Adrenal gland (tissue), 12 donors: ENCODE data around the gene UNC45A. TPM values are rescaled to one million over a fixed set of nuclear protein-coding genes. Genes with fewer than 3 reads are reported as not detected.

Experiments
- DNase-seq, 7 donors: peaks; one replicate each; pipeline ENCODE4 v3.0.0-alpha.2; 2019 to 2020
- H3K27ac ChIP-seq, 5 donors: fragments of 200-600 bp; sonication (generic) in 4 of 5; 1 replicate in 3 of 5; 2 replicates in 2 of 5; pipeline versions ENCODE4 v1.5.1 to v1.8.0; 2016 to 2020; ENCODE audit warnings: mild to moderate bottlenecking in 1 of 5
- H3K27me3 ChIP-seq: fragments of 200-600 bp; 2 replicates; pipeline ENCODE4 v1.8.0; 2021
- H3K36me3 ChIP-seq, 2 donors: fragments of 200-600 bp; replicated peaks in 1 of 2; 1 replicate in 1 of 2; 2 replicates in 1 of 2; pipeline versions ENCODE4 v1.5.1 to v1.8.0; 2018 to 2022
- H3K4me1 ChIP-seq, 2 donors: fragments of 200-600 bp; replicated peaks in 1 of 2; 1 replicate in 1 of 2; 2 replicates in 1 of 2; pipeline versions ENCODE4 v1.5.1 to v1.8.0; 2018 to 2021
- H3K4me3 ChIP-seq, 4 donors: fragments of 200-600 bp; sonication (generic) in 3 of 4; one replicate each; pipeline ENCODE4 v1.5.1; 2016 to 2018
- H3K9me3 ChIP-seq, 3 donors: fragments of 200-600 bp; sonication (generic) in 1 of 3; replicated peaks in 1 of 3; 1 replicate in 2 of 3; 2 replicates in 1 of 3; pipeline versions ENCODE4 v1.5.1 to v1.8.0; 2016 to 2021
- POLR2A ChIP-seq, 2 donors: fragments of 450-650 bp; IDR thresholded peaks; one replicate each; pipeline ENCODE4 v1.6.1; 2017; ENCODE audit warnings: antibody characterized with exemption in 2 of 2, mild to moderate bottlenecking in 2 of 2, moderate library complexity in 1 of 2
- WGBS, 4 donors: extraction: QIAGEN DNeasy Blood & Tissue Kit in 2 of 4; methylation state at CpG; one replicate each; pipeline versions ENCODE4 v1.1.5 to v1.1.7; 2013 to 2017; 5-methylcytosine and 5-hydroxymethylcytosine counted together
- intact Hi-C, 2 donors: fragments of 100-400 bp; cut with DNase I; formaldehyde crosslinking; loops; one replicate each; pipeline versions ENCODE4 v1.14.1 to v1.15.0; 2022 to 2023
- polyA plus RNA-seq, 3 donors: library from polyadenylated mRNA; stranded (reverse); fragments of 200-250 nt in 2 of 3; fragments of 350-450 nt in 1 of 3; fragmentation: Illumina TruSeq in 1 of 3; extraction: RNeasy Lipid Tissue Mini Kit (QIAGEN cat#74804) in 1 of 3; gene quantifications; one replicate each; pipeline ENCODE4 v1.2.3, GENCODE V29; 2013 to 2014
- total RNA-seq, 9 donors: library from RNA; depleted of rRNA in 4 of 9; stranded (reverse); fragments of >200 nt in 4 of 9; fragments of 120-200 nt in 1 of 9; fragmentation: NEBNext Ultra II Directional in 1 of 9; extraction: Animal tissue kit (Norgen Biotek cat#: 25700) in 1 of 9; gene quantifications; one replicate each; pipeline versions ENCODE4 v1.1.0 to v1.2.4, GENCODE V29; 2013 to 2023
- TF ChIP-seq, protein P1 (sequence below), 6 experiments: fragments of 450-650 bp in 4 of 6; fragments of 200-600 bp in 2 of 6; sonication (generic) in 1 of 6; IDR thresholded peaks; 1 replicate in 5 of 6; 2 replicates in 1 of 6; pipeline versions ENCODE4 v1.5.1 to v1.8.0; 2016 to 2021; ENCODE audit warnings: antibody characterized with exemption in 6 of 6, mild to moderate bottlenecking in 2 of 6, moderate library complexity in 1 of 6
- donor health status: healthy with polysubstance abuse.
- donor health status: Bipolar disorder and iron deficiency.
- donor health status: DM: yes; HTN: yes; CAD: no.
- donor health status: DM: no; HTN: no; CAD: no.
- donor health status: DM: no; HTN: no; CAD: no.
- donor health status: DM: yes; HTN: yes; CAD: no.

UNC45A gene
- total and polyA plus RNA-seq, 12 donors: 28.1 to 114 (median 64.7) TPM

DNA sequence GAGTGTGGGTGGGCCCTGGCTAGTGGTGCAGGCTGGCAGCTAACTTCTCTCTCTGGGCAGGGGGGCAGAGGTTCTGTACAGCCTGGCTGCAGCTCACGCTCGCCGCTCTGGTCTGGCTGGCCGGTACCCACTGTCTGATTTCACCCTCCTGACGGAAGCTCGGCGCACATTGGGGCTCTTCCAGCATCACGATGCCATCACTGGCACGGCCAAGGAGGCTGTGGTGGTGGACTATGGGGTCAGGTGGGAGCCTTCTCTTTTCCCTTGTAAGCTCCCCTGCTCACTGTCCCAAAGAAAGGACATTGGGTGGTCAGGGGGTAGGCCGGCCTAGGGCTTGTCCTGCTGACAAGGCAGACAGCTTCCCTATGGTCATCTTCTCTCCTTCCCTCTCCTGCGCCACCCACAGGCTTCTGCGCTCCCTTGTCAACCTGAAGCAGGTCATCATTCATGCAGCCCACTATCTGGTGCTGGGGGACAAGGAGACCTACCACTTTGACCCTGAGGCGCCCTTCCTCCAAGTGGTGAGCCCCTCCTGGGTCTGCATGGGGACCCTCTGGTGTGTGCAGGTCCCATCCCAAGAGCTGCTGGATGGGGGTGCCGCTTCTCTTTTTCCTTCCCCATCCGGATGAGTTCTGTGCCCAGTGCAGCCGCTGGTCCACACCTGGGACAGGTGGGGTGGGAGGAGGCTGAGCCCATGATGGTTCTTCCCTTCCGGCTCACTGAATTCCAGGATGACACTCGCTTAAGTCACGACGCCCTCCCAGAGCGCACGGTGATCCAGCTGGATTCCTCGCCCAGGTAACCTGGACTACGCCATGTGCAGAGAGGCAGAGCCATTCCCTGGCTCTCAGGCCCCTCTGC, 24.4 kb upstream of the UNC45A start:
- Histone ChIP-seq H3K4me3 (no peak overlapping the region), H3K36me3 (peaks cover 0 to 98% of the 10 kb centered on the region in 2 donors), H3K9me3 (no peaks in the 10 kb centered on the region), H3K4me1 (peaks cover 8 to 9% of the 10 kb centered on the region in 2 donors), H3K27ac (no peak overlapping the region), H3K27me3 (no peaks in the 10 kb centered on the region)
- intact Hi-C loops: no loop called here
- WGBS, 4 donors: 93 to 97% (median 96%) methylated on average over 14 to 24 of the region's 24 CpGs
- DNase-seq: no peak
- TF ChIP-seq, protein P1, sequence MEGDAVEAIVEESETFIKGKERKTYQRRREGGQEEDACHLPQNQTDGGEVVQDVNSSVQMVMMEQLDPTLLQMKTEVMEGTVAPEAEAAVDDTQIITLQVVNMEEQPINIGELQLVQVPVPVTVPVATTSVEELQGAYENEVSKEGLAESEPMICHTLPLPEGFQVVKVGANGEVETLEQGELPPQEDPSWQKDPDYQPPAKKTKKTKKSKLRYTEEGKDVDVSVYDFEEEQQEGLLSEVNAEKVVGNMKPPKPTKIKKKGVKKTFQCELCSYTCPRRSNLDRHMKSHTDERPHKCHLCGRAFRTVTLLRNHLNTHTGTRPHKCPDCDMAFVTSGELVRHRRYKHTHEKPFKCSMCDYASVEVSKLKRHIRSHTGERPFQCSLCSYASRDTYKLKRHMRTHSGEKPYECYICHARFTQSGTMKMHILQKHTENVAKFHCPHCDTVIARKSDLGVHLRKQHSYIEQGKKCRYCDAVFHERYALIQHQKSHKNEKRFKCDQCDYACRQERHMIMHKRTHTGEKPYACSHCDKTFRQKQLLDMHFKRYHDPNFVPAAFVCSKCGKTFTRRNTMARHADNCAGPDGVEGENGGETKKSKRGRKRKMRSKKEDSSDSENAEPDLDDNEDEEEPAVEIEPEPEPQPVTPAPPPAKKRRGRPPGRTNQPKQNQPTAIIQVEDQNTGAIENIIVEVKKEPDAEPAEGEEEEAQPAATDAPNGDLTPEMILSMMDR (IDR thresholded peaks at IDR 0.05): no peak
- TF ChIP-seq POLR2A (IDR thresholded peaks at IDR 0.05): no peak

DNA sequence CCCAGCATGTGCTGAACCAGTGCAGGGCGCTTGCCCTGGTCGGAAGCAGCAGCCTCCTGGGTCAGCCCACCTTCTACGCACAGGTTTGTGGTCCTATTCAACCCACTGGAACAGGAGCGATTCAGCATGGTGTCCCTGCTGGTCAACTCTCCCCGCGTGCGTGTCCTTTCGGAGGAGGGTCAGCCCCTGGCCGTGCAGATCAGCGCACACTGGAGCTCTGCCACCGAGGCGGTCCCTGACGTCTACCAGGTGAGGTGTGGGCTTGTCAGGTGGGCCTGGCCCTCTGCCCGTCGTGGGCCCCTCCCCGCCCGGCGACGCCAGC, 23.8 kb upstream of the UNC45A start:
- intact Hi-C loops: no loop called here
- H3K36me3 ChIP-seq: peaks cover 0 to 95% of the 10 kb centered on the region in 2 donors
- 92 to 95% (median 93%) methylated on average over 12 to 19 of the region's 19 CpGs for WGBS, 4 donors
- no peaks in the 10 kb centered on the region for H3K9me3 ChIP-seq
- no peak overlapping the region for H3K27ac ChIP-seq
- peaks cover 14 to 15% of the 10 kb centered on the region in 2 donors for H3K4me1 ChIP-seq
- no peak overlapping the region for H3K4me3 ChIP-seq
- DNase-seq: no peak
- H3K27me3 ChIP-seq: no peaks in the 10 kb centered on the region
- TF ChIP-seq, protein P1 (IDR thresholded peaks at IDR 0.05): no peak
- TF ChIP-seq POLR2A (IDR thresholded peaks at IDR 0.05): no peak

DNA sequence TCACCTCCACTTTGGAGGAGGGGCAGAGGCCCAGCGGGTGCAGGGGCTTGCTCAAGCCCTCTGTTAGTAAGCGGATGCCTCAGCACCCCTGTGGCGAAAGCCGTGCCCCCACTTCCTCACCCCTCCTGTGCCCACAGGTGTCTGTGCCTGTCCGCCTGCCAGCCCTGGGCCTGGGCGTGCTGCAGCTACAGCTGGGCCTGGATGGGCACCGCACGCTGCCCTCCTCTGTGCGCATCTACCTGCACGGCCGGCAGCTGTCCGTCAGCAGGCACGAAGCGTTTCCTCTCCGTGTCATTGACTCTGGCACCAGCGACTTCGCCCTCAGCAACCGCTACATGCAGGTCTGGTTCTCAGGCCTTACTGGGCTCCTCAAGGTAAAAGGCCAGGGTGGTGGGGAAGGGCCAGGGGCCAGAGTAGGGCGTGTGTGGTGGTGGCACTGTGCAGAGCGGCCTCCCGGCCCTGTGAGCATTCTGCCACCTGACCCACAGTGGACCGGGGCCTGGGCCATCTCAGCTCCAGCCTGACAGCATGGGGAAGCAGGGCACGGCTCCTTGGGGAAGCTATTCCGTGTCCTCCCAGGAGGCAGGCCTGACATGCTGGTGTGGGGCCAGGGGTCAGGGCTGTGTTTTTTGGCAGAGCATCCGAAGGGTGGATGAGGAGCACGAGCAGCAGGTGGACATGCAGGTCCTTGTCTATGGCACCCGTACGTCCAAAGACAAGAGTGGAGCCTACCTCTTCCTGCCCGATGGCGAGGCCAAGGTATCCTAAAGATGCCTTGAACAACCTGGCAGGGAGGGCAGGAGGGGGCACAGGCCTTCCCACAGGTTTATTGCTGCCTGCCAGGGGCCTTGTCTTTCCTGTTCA, 22.9 kb upstream of the UNC45A start:
- intact Hi-C loops: no loop called here
- Histone ChIP-seq H3K27ac (no peak overlapping the region), H3K4me3 (no peak overlapping the region), H3K36me3 (peaks cover 0 to 95% of the 10 kb centered on the region in 2 donors), H3K27me3 (no peaks in the 10 kb centered on the region), H3K9me3 (no peaks in the 10 kb centered on the region), H3K4me1 (peaks cover 16 to 20% of the 10 kb centered on the region in 2 donors)
- TF ChIP-seq, protein P1 (IDR thresholded peaks at IDR 0.05): no peak
- no peak for TF ChIP-seq POLR2A (IDR thresholded peaks at IDR 0.05)
- no peak for DNase-seq
- 89 to 93% (median 91%) methylated on average over 19 to 30 of the region's 30 CpGs for WGBS, 4 donors

DNA sequence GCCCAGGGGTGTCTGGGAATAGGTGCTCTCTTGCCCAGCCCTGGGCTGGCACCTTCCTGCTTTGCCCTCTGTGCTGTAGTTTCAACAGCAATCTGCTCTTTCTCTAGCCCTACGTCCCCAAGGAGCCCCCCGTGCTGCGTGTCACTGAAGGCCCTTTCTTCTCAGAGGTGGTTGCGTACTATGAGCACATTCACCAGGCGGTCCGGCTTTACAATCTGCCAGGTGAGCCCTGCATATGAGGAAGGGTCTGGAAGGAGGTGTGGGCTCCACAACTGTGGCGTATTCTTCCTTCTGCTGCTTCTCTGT, 22.4 kb upstream of the UNC45A start:
- Histone ChIP-seq H3K27me3 (no peaks in the 10 kb centered on the region), H3K4me1 (peaks cover 16 to 20% of the 10 kb centered on the region in 2 donors), H3K27ac (no peak overlapping the region), H3K4me3 (no peak overlapping the region), H3K36me3 (peaks cover 0 to 95% of the 10 kb centered on the region in 2 donors), H3K9me3 (no peaks in the 10 kb centered on the region)
- DNase-seq: no peak
- no peak for TF ChIP-seq POLR2A (IDR thresholded peaks at IDR 0.05)
- intact Hi-C loops: no loop called here
- WGBS, 4 donors: 93 to 97% (median 96%) methylated on average over 7 of the region's 7 CpGs
